ENCODE data around the gene MFSD1.

DNA sequence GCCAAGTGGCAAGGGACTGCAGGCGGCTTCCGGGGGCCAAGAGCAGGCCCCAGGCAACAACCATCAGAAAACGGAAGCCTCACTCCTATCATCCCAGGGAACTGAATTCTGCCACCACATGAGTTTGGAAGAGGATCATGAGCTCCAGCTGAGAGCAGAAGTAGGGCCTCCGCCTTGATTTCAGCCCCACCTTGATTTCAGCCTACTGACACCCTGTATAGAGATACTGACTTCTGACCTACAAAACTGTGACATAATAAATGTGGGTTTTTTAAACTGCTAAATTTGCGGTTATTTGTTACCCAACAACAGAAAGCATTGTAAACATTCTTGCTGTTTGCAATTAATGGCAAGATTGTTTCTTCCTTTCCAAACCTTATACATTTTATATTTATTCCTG is 48.0 kb upstream of the MFSD1 start:
- no peak for TF ChIP-seq RFX1 (IDR thresholded peaks at IDR 0.05)
- TF ChIP-seq, protein P1, sequence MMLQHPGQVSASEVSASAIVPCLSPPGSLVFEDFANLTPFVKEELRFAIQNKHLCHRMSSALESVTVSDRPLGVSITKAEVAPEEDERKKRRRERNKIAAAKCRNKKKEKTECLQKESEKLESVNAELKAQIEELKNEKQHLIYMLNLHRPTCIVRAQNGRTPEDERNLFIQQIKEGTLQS (CRISPR knock-in tag; IDR thresholded peaks at IDR 0.05), result no peak

Measured in HepG2 (cell line).